Epithelial cell of proximal tubule (primary cell): ENCODE results near the gene CELSR1. TPM values are rescaled to one million over a fixed set of nuclear protein-coding genes. Genes with fewer than 3 reads are reported as not detected.

ENCODE experiments used
- DNase-seq: peaks from one replicate; pipeline ENCODE4 v3.0.0-alpha.2; 2011; ENCODE audit warnings: low read depth
- H3K4me3 ChIP-seq: 2 replicates; pipeline ENCODE4 v1.5.1; 2011; ENCODE audit warnings: low read depth, mild to moderate bottlenecking, low read length
- CTCF ChIP-seq: conservative IDR thresholded peaks from 2 replicates; pipeline ENCODE4 v1.5.1; 2012; ENCODE audit warnings: low read depth, mild to moderate bottlenecking, low read length
- total RNA-seq: library from RNA; depleted of rRNA; stranded (reverse); fragments of >200 nt; gene quantifications from 2 replicates; pipeline ENCODE4 v1.2.3, GENCODE V29; 2015

The CELSR1 gene
- total RNA-seq, 1 donor from 2014 or later, result 85.0 TPM

GRCh38 chr22:46534901-46535630 is 2.4 kb downstream of the CELSR1 start:
- no peak for DNase-seq
- no peak for TF ChIP-seq CTCF
- H3K4me3 ChIP-seq, result no peak overlapping the region

DNA sequence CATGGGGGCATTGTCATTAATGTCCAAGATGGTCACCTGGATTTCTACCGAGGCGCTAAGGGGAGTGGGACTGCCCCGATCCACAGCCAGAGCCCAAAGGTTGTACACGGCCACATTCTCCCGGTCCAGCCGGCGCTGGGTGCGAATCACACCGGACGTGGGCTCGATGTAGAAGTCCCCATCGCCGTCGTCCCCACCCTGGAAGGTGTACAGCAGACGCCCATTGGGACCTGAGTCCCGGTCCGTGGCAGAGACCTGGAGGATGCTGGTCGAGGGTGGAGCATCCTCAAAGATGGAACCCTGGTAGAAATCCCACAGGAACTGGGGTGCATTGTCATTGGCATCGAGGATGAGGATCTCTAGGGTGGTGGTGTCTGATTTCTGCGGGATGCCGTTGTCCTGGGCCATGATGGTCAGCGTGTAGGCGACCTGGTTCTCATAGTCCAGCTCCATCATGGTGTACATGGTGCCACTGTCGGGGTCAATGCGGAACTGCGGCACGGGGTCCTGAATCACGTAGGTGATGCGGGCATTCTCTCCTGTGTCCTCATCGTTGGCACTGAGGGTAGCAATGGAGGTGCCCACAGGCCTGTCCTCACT is 3.1 kb downstream of the CELSR1 start:
- H3K4me3 ChIP-seq, result no peak overlapping the region
- no peak for DNase-seq
- no peak for TF ChIP-seq CTCF

- DNase-seq, result no peak
- TF ChIP-seq CTCF, result peak; percentile 55
- peak overlapping the region; percentile 56 for H3K4me3 ChIP-seq
Observed at GRCh38 chr22:46533070-46533833, 4.2 kb downstream of the CELSR1 start.

DNA sequence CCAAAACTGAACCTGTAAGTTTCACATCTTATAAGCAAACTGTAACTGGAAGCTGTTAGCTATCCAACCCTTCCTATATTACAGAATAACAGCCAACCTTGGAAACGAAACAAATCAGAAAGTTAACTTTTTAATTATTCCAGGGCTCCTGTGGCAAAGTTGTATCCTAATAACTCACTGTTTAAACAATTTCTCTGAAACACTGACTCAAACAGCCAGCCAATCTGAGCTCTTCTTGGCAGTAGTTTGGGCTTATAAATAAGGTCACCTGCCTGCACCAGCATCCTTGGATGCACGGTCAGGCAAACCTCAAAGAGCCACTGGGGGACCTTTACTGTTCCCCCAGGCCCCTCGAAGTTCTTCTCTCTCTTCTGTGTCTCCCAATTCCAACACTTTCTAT is 5.0 kb downstream of the CELSR1 start:
- DNase-seq, result no peak
- TF ChIP-seq CTCF, result no peak
- H3K4me3 ChIP-seq, result peak overlapping the region; percentile 56

GRCh38 chr22:46531581-46532175 is 5.7 kb downstream of the CELSR1 start:
- TF ChIP-seq CTCF, result no peak
- H3K4me3 ChIP-seq, result no peak overlapping the region
- no peak for DNase-seq

- no peak for TF ChIP-seq CTCF
- peak; percentile 85 for DNase-seq
- H3K4me3 ChIP-seq, result no peak overlapping the region
Observed at GRCh38 chr22:46528121-46528610, 9.3 kb downstream of the CELSR1 start.
